ENCODE results near the gene SNRPD1. TPM values are rescaled to one million over a fixed set of nuclear protein-coding genes. Genes with fewer than 3 reads are reported as not detected.
"Not testable (repeated sequence)": the region's sequence is repeated elsewhere in the genome, so short reads cannot be mapped to it uniquely, and the experiment has no call there.

SNRPD1 gene
- total RNA-seq, 4 donors from 2014 or later = 8.0 to 28.5 (median 10.7) TPM

GRCh38 chr18:21669736-21670285, 57.7 kb downstream of the SNRPD1 start:
- DNase-seq (ENCODE audit: low spot score) = no peak
- no peak for ATAC-seq (ENCODE audit: low FRiP score)
- TF ChIP-seq, protein P1, sequence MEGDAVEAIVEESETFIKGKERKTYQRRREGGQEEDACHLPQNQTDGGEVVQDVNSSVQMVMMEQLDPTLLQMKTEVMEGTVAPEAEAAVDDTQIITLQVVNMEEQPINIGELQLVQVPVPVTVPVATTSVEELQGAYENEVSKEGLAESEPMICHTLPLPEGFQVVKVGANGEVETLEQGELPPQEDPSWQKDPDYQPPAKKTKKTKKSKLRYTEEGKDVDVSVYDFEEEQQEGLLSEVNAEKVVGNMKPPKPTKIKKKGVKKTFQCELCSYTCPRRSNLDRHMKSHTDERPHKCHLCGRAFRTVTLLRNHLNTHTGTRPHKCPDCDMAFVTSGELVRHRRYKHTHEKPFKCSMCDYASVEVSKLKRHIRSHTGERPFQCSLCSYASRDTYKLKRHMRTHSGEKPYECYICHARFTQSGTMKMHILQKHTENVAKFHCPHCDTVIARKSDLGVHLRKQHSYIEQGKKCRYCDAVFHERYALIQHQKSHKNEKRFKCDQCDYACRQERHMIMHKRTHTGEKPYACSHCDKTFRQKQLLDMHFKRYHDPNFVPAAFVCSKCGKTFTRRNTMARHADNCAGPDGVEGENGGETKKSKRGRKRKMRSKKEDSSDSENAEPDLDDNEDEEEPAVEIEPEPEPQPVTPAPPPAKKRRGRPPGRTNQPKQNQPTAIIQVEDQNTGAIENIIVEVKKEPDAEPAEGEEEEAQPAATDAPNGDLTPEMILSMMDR (IDR thresholded peaks at IDR 0.05) = no peak

- TF ChIP-seq, protein P1 (IDR thresholded peaks at IDR 0.05) = no peak
- no peak for DNase-seq (ENCODE audit: low spot score)
- ATAC-seq (ENCODE audit: low FRiP score) = no peak
Observed at GRCh38 chr18:21672521-21673267, 60.6 kb downstream of the SNRPD1 start.

DNA sequence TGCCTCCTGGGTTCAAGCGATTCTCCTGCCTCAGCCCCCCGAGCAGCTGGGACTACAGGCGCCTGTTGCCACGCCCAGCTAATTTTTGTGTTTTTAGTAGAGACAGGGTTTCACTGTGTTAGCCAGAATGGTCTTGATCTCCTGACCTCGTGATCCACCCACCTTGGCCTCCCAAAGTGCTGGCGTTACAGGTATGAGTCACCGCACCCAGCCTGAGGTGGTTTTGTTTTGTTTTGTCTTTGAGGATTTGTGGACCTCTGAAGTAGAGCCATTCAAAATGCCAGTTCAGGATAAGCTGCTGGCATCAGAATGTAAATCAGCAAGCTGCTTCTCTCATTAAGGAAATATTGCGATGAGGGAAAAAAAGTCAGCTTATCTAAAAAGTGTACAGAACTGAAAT, 63.2 kb downstream of the SNRPD1 start:
- not testable (repeated sequence) for ATAC-seq (ENCODE audit: low FRiP score); DNase-seq (ENCODE audit: low spot score)

DNA sequence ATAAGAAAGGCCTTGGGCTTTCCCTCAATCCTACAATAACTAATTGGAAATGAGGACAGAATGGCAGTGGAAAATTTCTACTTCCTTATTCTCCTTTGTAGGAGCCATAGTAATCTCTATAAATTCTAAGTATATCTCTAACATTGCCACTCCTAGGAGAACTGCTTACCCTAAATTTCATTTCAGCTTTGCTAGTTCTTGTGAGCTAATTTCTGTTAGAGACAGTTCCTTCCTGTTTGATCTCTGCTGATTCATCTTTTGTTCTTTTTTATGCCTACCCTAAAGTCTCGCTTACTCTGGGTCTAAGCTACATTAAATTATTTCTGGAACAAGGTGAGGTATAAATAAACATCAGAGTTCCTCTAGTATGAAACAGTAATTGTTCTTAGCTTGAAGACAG, 66.7 kb downstream of the SNRPD1 start:
- ATAC-seq (ENCODE audit: low FRiP score) = no peak
- DNase-seq (ENCODE audit: low spot score) = no peak
- TF ChIP-seq, protein P1 (IDR thresholded peaks at IDR 0.05) = no peak

DNA sequence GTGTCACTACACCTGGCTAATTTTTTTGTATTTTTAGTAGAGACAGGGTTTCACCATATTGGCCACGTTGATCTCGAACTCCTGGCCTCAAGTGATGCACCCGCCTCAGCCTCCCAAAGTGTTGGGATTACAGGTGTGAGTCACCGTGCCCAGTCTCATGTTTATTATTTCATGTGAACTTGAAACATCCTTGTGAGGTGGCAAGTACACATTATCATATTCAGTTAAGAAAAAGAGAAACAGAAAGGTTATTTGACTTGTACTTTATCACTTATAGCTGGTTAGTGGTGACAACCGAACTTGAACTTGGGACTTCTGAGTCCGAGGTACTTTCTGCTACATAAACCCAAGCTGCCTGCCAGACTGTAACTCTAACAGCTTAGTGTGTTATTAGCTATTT, 68.0 kb downstream of the SNRPD1 start:
- no peak for DNase-seq (ENCODE audit: low spot score)
- TF ChIP-seq, protein P1 (IDR thresholded peaks at IDR 0.05) = no peak
- no peak for ATAC-seq (ENCODE audit: low FRiP score)

DNA sequence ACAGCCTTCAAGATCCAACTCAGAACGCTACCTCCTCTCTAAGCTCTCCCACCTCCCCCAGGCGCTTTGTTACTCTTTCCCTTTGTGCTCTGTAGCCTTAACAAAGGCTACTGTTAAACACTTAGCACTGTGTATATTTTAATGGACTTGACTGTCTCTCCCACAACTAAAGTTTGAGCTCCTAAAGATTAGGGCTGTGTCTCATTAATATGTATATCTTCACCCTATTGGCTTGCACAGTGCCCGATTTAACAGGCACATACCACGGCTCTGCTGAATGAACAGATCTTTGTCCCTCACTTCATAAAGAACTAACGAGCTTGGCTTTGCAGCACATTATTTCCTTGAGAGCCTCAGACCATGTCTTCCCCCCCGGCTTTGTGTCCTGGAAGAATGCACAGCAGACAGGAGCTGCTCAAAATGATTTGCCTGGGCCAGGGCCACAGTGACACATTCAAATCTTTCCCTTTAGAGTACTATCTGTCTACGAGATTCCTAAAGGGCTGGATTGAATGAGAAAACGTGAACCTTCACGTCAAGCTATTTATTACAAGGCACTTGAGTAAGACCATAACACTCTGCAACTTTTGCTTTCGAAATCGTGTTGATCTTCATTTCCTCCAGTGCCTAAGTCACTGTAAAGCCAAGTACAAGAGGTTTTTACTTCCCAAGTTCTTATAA, 70.4 kb downstream of the SNRPD1 start:
- no peak for DNase-seq (ENCODE audit: low spot score)
- ATAC-seq (ENCODE audit: low FRiP score) = peak; percentile 75

More for the DNA sequence above, 70.4 kb downstream of the SNRPD1 start:
- TF ChIP-seq, protein P1 (IDR thresholded peaks at IDR 0.05) = no peak

Small RNAs within 50 kb of the gene (small RNA-seq; reads per million reads assigned to genes)
- not detected for gene MIR320C1

Other genes starting within 250 kb of the SNRPD1 start
- 10 to 100 TPM in 3 of 4 donors, 1 to 10 TPM in 1; 8.6 to 13.2 (median 11.5) TPM for gene ESCO1, start 11.6 kb upstream of the SNRPD1 start, total RNA-seq
- 10 to 100 TPM in 3 of 4 donors, 1 to 10 TPM in 1; 9.6 to 26.8 (median 14.5) TPM for gene ABHD3, start 92.5 kb downstream of the SNRPD1 start, total RNA-seq
- gene MIB1, start 128.5 kb downstream of the SNRPD1 start, total RNA-seq = 10 to 100 TPM; 24.9 to 31.7 (median 28.6) TPM